Measurements from ENCODE around the gene PLA1A. TPM values are rescaled to one million over a fixed set of nuclear protein-coding genes. Genes with fewer than 3 reads are reported as not detected.

Gene PLA1A, protein sequence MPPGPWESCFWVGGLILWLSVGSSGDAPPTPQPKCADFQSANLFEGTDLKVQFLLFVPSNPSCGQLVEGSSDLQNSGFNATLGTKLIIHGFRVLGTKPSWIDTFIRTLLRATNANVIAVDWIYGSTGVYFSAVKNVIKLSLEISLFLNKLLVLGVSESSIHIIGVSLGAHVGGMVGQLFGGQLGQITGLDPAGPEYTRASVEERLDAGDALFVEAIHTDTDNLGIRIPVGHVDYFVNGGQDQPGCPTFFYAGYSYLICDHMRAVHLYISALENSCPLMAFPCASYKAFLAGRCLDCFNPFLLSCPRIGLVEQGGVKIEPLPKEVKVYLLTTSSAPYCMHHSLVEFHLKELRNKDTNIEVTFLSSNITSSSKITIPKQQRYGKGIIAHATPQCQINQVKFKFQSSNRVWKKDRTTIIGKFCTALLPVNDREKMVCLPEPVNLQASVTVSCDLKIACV
- total RNA-seq (ENCODE audit: low replicate concordance), result 0.08 and 0.12 TPM in 2 replicates

DNA sequence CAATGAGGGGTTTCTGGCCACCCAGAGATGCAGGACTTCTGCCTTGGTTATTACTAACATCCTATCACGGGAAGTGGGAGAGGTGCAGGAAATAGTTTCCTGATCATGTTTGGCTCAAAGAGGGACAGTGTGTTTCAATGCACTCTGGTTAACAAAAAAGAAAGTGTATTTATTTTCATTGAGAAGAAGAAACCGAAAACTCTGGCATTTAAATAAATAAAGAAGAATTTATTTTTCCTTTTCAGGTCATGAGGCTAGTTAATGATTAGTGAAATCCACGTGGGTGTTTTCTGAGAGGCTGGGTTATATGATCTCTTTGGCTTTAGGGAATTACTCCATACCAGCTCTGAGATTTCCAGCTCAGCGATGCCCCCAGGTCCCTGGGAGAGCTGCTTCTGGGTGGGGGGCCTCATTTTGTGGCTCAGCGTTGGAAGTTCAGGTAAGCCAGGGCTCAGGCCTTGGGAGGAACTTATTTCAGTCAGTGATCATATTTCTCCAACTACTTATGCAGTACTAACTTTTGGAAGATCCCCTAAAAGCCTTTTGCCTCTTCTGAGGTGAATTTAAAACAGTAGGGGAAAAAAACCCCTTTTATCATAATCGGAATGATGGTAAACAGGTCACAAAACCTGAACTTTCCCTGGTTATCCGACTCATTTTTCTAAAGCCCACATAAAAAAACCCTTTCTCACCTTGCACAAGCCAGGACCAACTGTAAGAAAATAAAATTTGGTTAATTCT lies at the start of gene PLA1A:
Gene PLA1A, plus strand, starts transcription at position 338 of the 741 bp plus-strand sequence. Its CDS starts 29 bp downstream, at position 367.

DNA sequence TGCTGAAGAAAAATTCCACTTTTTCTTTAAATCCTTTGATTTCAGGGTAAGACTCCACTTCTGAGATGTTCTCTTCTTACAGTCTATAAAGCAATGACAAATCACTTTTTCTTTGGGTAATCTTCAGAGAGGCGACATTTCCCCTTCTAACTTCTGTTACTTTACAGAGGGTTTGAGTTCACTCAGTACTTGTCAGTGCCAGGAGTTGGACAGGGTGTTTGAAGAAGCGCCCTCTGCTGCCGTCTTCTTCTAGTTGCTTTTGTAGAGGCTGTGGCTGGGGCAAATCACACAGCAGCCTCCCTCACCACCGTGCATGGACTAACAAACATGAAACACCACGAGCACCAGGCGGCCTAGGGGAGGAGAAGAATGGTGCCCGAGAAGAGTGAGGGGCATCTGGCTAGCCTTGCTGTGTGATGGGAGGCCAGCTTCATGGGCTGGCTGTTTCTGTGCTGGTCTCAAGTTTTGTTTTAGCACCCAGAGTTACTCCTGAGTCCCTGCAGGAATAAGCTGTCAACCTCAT lies 38.2 kb upstream of the PLA1A start, which contains the start of gene CD80:
Gene CD80, minus strand, starts transcription at position 174 of the 523 bp plus-strand sequence. CDS start 1,886 bp downstream, outside the sequence.

DNA sequence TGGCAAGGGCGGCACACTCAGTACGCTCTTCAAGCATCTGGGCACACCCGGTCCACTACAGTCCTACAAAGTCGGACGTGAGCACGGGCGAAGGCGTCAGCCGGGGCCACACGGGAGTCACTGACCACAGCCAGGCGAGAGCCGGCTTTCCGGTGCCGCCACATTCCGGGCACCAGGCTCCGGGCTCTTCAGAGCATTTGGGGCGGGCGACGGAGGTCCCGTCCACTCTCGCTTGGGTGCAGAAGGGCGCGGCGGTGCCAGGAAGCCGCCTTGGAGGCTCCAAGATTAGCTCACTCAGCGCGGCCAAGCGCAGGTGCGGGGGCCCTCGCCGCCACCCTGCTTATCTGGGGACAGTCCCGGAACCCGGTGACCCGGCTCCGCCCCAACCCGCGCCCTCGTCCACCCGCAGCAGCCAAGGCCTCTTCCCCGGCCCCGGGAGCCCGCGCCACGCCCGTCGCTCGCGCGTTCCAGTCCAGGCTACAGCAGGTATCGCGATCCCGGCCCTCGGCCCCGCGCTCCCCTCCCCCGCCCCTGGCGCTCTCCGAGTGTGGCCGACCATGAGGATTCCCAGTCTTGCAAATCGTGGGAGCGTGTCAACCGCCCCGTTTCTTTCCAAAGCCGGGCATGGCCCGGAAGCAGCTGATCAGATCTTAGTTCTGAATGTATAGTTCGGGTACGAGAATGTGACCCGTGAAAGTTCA lies 18.2 kb upstream of the PLA1A start, which contains the start of gene ADPRH:
Gene ADPRH, plus strand, starts transcription at position 127 of the 701 bp plus-strand sequence. CDS start 2,678 bp downstream, outside the sequence.

DNA sequence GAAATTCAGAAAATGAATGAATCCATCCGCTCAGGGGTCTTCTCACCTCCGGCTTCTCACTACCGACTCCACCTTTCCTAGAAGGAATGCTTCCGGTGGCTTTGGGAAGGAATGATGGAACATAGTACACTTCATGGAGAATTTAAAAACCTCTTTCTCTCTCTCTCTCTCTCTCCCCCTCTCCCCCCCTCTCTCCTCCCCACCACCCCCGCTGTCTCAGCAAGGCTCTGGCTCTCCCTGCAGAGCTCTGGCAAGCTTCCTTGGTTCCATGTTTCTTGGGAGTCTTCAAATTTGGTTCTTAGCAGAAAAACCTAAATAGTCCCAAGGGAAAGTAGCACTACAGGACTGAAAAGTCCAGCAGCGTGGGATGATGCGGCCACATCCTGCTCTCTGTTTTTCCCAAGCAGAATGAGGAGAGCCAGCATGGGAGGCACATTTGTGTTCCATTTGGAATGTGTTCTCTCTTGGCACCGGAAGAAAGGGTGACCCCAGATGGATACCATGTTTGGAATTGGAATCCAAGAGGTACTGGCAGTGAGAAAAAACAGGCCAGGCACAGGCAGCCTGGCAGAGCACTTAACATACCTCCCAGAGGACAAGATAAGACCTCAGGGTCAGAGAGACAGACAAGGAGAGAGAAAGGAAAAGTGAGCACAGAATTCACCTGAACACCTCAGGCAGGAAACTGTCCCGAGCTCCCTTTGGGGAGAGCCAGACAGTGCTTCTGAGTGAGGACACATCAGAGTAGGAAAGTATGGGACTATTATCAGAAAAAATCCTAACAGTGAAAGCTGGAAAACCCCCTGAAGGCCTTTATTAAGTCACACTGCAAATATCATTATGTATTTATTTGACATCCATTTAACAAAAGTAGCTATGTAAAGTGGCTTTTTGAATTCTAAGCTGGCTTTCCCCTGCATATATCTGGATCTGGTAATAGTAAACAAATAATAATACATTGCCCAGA lies 63.1 kb downstream of the PLA1A start, which contains the start of gene POPDC2:
Gene POPDC2, minus strand, starts transcription at position 116 of the 967 bp plus-strand sequence. CDS start 166 bp downstream, outside the sequence.

DNA sequence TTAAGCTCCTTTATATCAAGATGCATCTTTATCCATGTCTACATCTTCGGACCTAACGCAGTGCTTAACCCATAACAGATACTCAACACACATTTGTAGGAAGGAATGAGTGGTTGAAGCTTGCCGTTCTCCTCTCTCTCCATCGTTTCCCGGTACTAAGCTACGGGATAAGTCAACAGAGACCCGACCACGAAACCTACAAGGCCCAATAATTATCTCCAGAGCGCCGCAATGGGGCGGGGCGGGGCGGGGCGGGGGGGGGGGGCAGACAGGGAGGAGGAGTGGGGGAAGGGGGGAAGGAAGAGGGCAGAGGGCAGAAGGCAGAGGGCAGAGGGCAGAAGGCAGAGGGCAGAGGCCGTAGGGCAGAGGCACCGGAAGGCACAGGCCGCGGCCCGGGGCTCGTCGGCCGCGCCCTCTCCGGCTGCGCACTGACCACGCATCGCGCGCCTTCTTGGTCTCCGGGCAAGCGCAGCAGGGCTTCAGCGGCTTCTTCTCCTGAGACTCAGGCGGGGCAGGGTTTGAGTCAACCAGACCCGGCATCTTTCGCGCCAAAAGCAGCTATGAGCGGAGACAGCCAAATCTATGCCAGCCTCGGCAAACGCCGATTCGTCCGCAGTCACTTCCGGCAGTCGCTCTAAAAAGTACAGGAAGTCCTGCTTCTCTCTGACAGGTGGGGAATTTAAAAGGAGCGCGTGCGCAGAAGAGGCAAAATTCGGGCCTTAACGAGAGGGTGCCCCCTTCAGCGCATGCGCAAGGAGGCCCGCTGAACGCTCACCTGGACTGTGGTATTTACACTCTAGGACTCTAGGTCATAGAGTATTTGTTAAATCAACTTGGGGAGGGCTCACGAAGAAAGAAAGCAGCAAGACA lies 79.3 kb downstream of the PLA1A start, which contains the start of gene COX17:
Gene COX17, minus strand, starts transcription at position 636 of the 870 bp plus-strand sequence. Its CDS starts 96 bp downstream, at position 540.

Other genes with a start within 250 kb of the PLA1A start
- 42.6 and 57.3 TPM in 2 replicates for gene TMEM39A, start 134.3 kb upstream of the PLA1A start, total RNA-seq (ENCODE audit: low replicate concordance)
- 14.9 and 26.7 TPM in 2 replicates for gene POGLUT1, start 128.9 kb upstream of the PLA1A start, total RNA-seq (ENCODE audit: low replicate concordance)
- gene TIMMDC1, start 99.3 kb upstream of the PLA1A start, total RNA-seq (ENCODE audit: low replicate concordance), result 28.7 and 42.2 TPM in 2 replicates
- gene CD80, start 38.3 kb upstream of the PLA1A start, total RNA-seq (ENCODE audit: low replicate concordance), result not detected in 2 replicates
- gene ADPRH, start 18.4 kb upstream of the PLA1A start, total RNA-seq (ENCODE audit: low replicate concordance), result 0.70 and 2.2 TPM in 2 replicates
- gene POPDC2, start 62.7 kb downstream of the PLA1A start, total RNA-seq (ENCODE audit: low replicate concordance), result 0.15 and 0.47 TPM in 2 replicates
- 12.2 and 32.3 TPM in 2 replicates for gene COX17, start 79.5 kb downstream of the PLA1A start, total RNA-seq (ENCODE audit: low replicate concordance)
- gene CFAP91, start 105.1 kb downstream of the PLA1A start, total RNA-seq (ENCODE audit: low replicate concordance), result under 0.01 and 0.53 TPM in 2 replicates
- 0.08 TPM in 1 of 2 replicates, not detected in the other for gene NR1I2, start 184.2 kb downstream of the PLA1A start, total RNA-seq (ENCODE audit: low replicate concordance)